NOMO-1 treated with DMSO at 0.1 percent for 48 hours (cell line): ENCODE data around the gene ASTN2.

Experiments used
- DNase-seq: peaks from one replicate; lab custom pipeline; 2025; ENCODE audit not compliant: unreplicated experiment; lab: John Stamatoyannopoulos, UW

ASTN2 gene

GRCh38 chr9:117414906-117415331 lies at the start of gene ASTN2:
Gene ASTN2 (minus strand): TSS chr9:117415057. CDS start chr9:117414938, 119 bp downstream.
- DNase-seq, result no peak

DNA sequence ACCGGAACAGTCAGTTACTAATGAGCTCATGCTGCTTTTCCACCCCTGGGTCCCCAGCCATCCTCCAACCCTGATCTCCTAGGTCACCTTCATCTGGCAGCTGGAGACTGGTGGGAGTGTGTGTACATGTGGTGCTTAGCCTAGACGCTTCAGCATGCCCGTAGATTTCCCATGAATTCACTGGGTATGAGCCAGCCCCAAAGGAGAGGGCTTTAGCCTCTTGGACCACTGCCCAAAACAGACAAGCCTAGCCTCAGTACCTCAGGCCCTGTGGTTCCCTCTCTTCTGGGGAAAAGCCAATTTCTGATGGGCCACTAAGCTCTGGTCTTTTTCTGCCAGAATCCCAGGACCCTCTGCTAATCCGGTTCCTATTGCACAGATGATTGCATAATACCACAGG lies 48.0 kb upstream of the ASTN2 start:
- DNase-seq, result no peak

GRCh38 chr9:117461386-117461785 lies 46.5 kb upstream of the ASTN2 start:
- no peak for DNase-seq

DNA sequence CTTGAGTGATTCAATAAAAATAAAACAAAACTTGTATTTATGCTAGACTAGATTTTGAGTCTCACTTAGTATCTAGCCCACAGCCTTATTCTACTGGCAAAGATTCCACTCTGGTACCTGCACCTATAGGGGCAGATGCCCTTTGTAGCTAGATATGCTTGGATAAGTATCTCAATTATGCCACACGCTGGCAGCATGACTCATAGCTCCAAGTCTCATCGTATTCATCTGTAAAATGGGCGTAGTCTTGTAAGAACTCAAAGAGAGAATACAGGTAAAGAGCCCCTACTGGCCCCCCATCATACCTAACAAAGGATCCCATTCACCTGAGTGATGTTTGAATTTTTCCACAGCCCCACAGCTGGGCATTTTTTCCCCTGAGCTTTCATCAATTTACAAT lies 45.9 kb upstream of the ASTN2 start:
- no peak for DNase-seq

GRCh38 chr9:117459913-117460312 lies 45.1 kb upstream of the ASTN2 start:
- DNase-seq, result no peak

DNA sequence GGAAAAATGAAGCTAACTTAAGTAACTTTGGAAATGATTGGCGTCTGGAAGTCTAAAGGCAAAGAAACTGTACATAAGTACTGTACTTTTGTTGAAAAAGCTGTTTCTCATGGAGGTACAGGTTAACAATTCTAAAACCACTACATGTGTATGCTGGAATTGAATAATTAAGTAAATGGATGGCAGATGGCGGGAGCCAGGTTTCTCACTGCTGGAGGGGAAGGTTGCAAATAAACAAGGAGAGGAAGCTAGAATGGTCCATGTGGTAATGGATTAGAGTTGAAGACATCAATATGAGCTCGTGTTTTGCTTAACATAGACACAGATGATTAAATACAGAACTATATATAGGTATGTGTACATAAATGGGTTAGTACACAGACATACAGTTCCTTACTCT lies 43.2 kb upstream of the ASTN2 start:
- DNase-seq, result no peak

DNA sequence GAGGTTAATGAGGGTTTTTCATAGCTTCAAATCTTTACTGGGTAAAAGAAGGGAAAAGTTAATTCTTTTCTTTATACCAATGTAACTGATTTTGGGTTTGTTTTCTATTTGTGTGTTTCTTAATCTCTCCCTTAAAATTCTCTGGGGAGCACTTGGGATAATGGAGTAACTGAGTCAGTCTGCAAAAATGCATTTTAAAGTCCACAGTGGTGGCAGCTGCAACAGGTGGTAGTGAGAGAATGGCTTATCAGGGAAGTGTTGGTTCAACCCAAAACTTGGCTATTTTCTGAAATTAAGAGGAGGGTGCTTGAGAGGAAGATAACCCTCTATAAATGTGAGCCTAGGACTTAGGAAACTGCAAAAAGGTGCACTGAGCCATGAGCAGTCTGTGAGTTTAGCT lies 39.9 kb upstream of the ASTN2 start:
- no peak for DNase-seq

DNA sequence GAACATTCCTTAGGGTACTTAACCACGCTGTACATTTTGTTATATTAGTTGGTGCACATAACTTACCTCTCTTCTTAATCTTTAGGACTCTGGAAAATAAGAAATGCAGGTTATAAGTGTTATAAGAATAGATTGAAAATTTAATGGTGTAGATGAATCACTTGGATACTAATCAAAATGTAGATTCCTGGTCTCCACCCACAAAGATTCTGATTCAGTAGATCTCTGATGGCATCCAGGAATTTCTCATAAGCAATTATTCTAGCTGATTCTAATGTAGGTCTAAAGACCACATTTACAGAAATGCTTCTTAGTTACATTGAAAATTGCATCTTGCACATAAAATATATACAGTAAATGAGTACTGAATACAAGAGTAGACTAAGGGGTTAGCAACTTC lies 38.9 kb upstream of the ASTN2 start:
- DNase-seq, result no peak

DNA sequence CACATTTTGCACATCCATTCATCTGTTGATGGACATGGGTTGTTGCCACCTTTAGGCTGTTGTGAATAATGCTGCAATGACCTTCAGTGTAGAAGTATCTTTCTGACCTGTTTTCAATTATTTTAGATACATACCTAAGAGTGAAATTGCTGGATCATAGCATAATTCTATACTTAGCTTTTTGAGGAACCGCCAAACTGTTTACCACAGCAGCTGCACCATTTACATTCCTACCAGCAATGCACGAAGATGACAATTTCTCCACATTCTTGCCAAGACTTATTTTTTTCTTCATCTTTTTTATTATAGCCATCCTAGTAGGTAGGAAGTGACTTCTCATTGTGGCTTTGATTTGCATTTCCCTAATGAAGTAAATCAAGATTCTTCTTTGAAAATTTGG lies 36.5 kb upstream of the ASTN2 start:
- no peak for DNase-seq

- DNase-seq, result no peak
These were observed 33.2 kb upstream of the ASTN2 start for GRCh38 chr9:117448066-117448465.

GRCh38 chr9:117445631-117446030 lies 30.8 kb upstream of the ASTN2 start:
- no peak for DNase-seq

DNA sequence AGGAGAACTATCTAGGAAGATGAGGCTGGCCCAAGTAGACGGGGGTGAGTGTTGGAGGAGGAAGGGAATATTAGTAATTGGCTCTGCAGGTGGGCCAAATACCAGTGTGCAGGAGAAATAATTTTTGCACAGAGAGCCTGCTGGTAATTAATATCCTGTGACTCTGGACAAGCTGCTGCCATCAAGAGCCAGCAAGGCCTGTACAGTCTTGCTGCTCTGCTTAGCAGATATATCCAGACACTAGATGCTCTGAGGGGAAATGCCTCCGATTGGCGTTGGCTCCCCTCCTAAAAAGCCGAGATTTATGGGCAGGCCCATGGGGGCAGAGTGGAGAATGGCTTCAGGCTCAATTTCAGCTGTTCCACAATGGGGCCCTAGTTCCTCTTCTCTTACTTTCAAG lies 29.6 kb upstream of the ASTN2 start:
- no peak for DNase-seq

GRCh38 chr9:117437283-117437682 lies 22.4 kb upstream of the ASTN2 start:
- DNase-seq, result no peak

- no peak for DNase-seq
These were observed 20.9 kb upstream of the ASTN2 start for GRCh38 chr9:117435630-117436261.

DNA sequence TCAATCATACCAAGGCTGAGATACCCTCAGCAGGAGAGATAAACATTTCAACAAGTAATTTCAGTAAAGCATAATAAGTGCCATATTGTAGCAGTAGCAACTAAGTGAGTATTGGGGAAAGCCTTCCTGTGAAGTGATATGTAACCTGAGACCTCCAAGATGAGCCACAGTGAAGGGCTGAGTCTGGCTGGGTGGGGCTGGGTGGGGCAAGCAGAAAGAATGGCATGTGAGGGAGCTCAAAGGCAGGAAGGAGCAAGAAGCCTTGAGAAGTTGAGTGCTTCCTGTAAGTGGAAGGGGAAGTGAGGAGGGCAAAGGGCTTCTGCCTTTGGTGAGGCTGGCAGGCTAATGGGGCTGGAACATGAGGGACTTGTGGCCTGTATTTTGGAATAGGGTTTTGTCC lies 19.7 kb upstream of the ASTN2 start:
- no peak for DNase-seq

DNA sequence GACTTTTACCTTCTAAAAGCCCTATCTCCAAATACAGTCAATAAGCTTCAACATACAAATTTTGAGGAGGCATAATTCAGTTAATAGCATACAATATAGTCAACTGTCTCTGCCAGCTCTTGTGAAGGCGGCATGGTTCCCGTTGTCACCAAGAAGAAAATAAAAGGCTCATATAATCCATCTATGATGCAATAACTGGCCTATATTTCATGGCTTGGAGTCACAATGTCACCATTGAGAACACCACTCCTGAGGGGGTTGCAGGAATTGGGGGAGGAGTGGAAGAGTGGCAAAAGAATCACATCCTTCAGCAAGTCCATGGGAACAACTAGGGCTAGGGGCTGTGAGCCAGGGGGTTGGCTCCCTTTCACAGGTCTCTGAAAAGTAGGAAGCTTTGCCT lies 16.0 kb upstream of the ASTN2 start:
- DNase-seq, result no peak

DNA sequence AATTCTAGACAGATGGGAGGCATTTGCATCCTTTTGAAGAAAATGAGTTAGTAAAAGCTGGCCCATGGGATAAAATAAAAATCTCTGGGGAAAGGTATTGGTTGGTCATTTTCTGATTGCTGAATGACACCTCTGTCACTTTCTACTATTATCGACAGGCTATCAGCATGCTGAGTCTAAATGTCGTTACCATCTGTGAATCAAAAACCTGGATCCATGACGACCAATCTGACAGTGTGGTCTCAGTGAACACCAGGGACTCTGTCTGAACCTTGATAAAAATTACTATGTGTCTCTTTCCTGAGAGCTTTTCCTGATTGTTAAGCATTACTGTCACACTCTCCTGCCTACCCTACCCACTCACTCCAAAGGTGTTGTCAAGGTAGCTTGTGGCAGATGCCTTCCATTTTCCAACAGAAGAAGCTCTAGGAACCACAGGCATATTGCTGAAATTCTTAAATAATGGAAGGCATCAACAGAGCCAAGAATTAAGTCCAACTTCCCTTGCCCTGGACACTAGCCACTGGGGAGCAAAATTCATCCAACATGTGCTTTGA lies 12.6 kb upstream of the ASTN2 start:
- DNase-seq, result no peak

- DNase-seq, result no peak
These were observed 10.7 kb upstream of the ASTN2 start for GRCh38 chr9:117425566-117425965.

DNA sequence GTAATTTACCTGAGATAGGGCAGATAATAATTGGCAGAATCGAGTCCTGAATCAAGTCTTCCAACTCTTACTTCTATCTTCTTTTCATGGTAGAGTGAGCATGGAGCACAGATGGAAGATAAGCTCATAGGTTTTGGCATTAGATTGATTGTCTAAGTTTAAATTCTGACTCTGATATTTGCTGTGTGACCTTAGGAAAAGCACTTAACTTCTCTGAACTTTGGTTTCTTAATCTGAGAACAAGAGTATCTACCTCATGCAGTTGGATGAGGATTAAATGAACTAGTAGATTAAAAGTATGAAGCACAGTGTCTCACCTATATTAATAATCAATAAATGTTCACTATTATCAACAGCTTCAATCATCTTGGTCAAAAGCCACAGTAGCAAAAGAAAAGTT lies 9.4 kb upstream of the ASTN2 start:
- no peak for DNase-seq

- DNase-seq, result no peak
These were observed 3.3 kb upstream of the ASTN2 start for GRCh38 chr9:117418111-117418510.

- DNase-seq, result no peak
These were observed 2.0 kb upstream of the ASTN2 start for GRCh38 chr9:117416856-117417255.

- no peak for DNase-seq
These were observed 579 bp upstream of the ASTN2 start for GRCh38 chr9:117415358-117415914.
